ENCODE measurements around the gene ZNF189.

ZNF189 gene

GRCh38 chr9:101398068-101398929 lies at the start of gene ZNF189, which contains the start of gene MRPL50:
Gene ZNF189 (plus strand): TSS chr9:101398851. CDS start chr9:101399157, 306 bp downstream.
Gene MRPL50 (minus strand): TSS chr9:101398618. CDS start chr9:101398592, 26 bp downstream.
- Mint-ChIP-seq H3K9me3 (ENCODE audit: low read depth) (peaks cover 6% of the 10 kb centered on the region), H3K27me3 (no peaks in the 10 kb centered on the region), H3K36me3 (peaks cover 48% of the 10 kb centered on the region), H3K27ac (peak within 1 kb of the TSS; percentile 99), H3K4me1 (ENCODE audit: low read depth) (peaks cover 71% of the 10 kb centered on the region), H3K4me3 (peak within 1 kb of the TSS; percentile 98)

- H3K27ac Mint-ChIP-seq = no peak overlapping the region
- H3K9me3 Mint-ChIP-seq (ENCODE audit: low read depth) = no peaks in the 10 kb centered on the region
- H3K36me3 Mint-ChIP-seq = no peaks in the 10 kb centered on the region
- no peaks in the 10 kb centered on the region for H3K4me1 Mint-ChIP-seq (ENCODE audit: low read depth)
- no peak overlapping the region for H3K4me3 Mint-ChIP-seq
- peaks cover 6% of the 10 kb centered on the region for H3K27me3 Mint-ChIP-seq
Measured at GRCh38 chr9:101350285-101350684, 48.4 kb upstream of the ZNF189 start.

DNA sequence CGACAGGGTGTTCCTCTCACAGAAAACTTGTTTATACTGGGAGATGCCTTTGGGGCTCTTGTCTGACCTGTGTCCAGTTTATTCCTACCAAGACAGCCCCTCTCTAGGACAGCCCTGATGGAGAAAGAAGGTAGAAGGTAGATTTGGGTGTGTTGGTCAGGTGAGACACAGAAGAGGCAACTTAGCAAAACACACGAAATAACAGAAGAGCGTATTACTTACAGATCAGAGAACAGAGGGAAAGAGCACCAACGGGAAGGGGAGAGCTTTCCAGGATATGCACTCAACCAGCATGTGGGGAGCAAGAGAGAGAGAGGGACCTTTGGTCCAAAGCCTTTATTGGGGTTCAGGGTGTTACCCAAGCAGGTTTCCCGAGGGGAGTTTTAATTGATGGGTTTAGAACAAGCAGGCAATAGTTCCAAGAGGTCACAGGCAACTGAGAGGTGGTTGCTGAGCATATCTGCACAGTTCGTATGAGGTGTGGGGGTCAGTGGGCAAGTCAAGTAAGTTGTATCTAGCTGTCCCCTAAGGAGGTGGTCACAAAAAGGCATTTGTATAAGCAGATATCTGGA lies 45.7 kb upstream of the ZNF189 start:
- Mint-ChIP-seq H3K4me1 (ENCODE audit: low read depth) (no peaks in the 10 kb centered on the region), H3K27me3 (peaks cover 4% of the 10 kb centered on the region), H3K36me3 (no peaks in the 10 kb centered on the region), H3K4me3 (no peak overlapping the region), H3K27ac (no peak overlapping the region), H3K9me3 (ENCODE audit: low read depth) (no peaks in the 10 kb centered on the region)

GRCh38 chr9:101353683-101354082 lies 45.0 kb upstream of the ZNF189 start:
- Mint-ChIP-seq H3K9me3 (ENCODE audit: low read depth) (no peaks in the 10 kb centered on the region), H3K4me1 (ENCODE audit: low read depth) (no peaks in the 10 kb centered on the region), H3K4me3 (no peak overlapping the region), H3K36me3 (no peaks in the 10 kb centered on the region), H3K27ac (no peak overlapping the region), H3K27me3 (peaks cover 4% of the 10 kb centered on the region)

GRCh38 chr9:101354143-101354764 lies 44.4 kb upstream of the ZNF189 start:
- Mint-ChIP-seq H3K4me1 (ENCODE audit: low read depth) (no peaks in the 10 kb centered on the region), H3K27me3 (peaks cover 3% of the 10 kb centered on the region), H3K36me3 (no peaks in the 10 kb centered on the region), H3K9me3 (ENCODE audit: low read depth) (no peaks in the 10 kb centered on the region), H3K4me3 (no peak overlapping the region), H3K27ac (no peak overlapping the region)

- H3K4me1 Mint-ChIP-seq (ENCODE audit: low read depth) = no peaks in the 10 kb centered on the region
- H3K9me3 Mint-ChIP-seq (ENCODE audit: low read depth) = no peaks in the 10 kb centered on the region
- no peaks in the 10 kb centered on the region for H3K36me3 Mint-ChIP-seq
- H3K27ac Mint-ChIP-seq = no peak overlapping the region
- H3K4me3 Mint-ChIP-seq = no peak overlapping the region
- peaks cover 2% of the 10 kb centered on the region for H3K27me3 Mint-ChIP-seq
Measured at GRCh38 chr9:101354765-101355708, 43.6 kb upstream of the ZNF189 start.

GRCh38 chr9:101356619-101357018 lies 42.0 kb upstream of the ZNF189 start:
- Mint-ChIP-seq H3K4me3 (no peak overlapping the region), H3K27me3 (peaks cover 2% of the 10 kb centered on the region), H3K9me3 (ENCODE audit: low read depth) (no peaks in the 10 kb centered on the region), H3K4me1 (ENCODE audit: low read depth) (no peaks in the 10 kb centered on the region), H3K27ac (no peak overlapping the region), H3K36me3 (no peaks in the 10 kb centered on the region)

GRCh38 chr9:101359679-101360078 lies 39.0 kb upstream of the ZNF189 start:
- Mint-ChIP-seq H3K4me1 (ENCODE audit: low read depth) (no peaks in the 10 kb centered on the region), H3K36me3 (no peaks in the 10 kb centered on the region), H3K9me3 (ENCODE audit: low read depth) (no peaks in the 10 kb centered on the region)

GRCh38 chr9:101360647-101361046 lies 38.0 kb upstream of the ZNF189 start:
- no peaks in the 10 kb centered on the region for H3K9me3 Mint-ChIP-seq (ENCODE audit: low read depth)
- no peaks in the 10 kb centered on the region for H3K36me3 Mint-ChIP-seq

More at GRCh38 chr9:101359679-101360078, 39.0 kb upstream of the ZNF189 start:
- H3K4me3 Mint-ChIP-seq = no peak overlapping the region
- H3K27me3 Mint-ChIP-seq = peaks cover 2% of the 10 kb centered on the region
- no peak overlapping the region for H3K27ac Mint-ChIP-seq

GRCh38 chr9:101362450-101362849 lies 36.2 kb upstream of the ZNF189 start:
- no peak overlapping the region for H3K4me3 Mint-ChIP-seq
- no peaks in the 10 kb centered on the region for H3K4me1 Mint-ChIP-seq (ENCODE audit: low read depth)
- no peaks in the 10 kb centered on the region for H3K9me3 Mint-ChIP-seq (ENCODE audit: low read depth)
- peaks cover 6% of the 10 kb centered on the region for H3K27me3 Mint-ChIP-seq
- no peaks in the 10 kb centered on the region for H3K36me3 Mint-ChIP-seq
- H3K27ac Mint-ChIP-seq = no peak overlapping the region

More at GRCh38 chr9:101360647-101361046, 38.0 kb upstream of the ZNF189 start:
- Mint-ChIP-seq H3K27me3 (peaks cover 3% of the 10 kb centered on the region), H3K27ac (no peak overlapping the region), H3K4me3 (no peak overlapping the region), H3K4me1 (ENCODE audit: low read depth) (no peaks in the 10 kb centered on the region)

GRCh38 chr9:101365181-101365580 lies 33.5 kb upstream of the ZNF189 start:
- H3K27ac Mint-ChIP-seq = no peak overlapping the region
- no peaks in the 10 kb centered on the region for H3K9me3 Mint-ChIP-seq (ENCODE audit: low read depth)
- H3K4me1 Mint-ChIP-seq (ENCODE audit: low read depth) = no peaks in the 10 kb centered on the region
- no peak overlapping the region for H3K4me3 Mint-ChIP-seq
- H3K27me3 Mint-ChIP-seq = peaks cover 6% of the 10 kb centered on the region
- no peaks in the 10 kb centered on the region for H3K36me3 Mint-ChIP-seq

GRCh38 chr9:101366038-101366756 lies 32.5 kb upstream of the ZNF189 start:
- no peaks in the 10 kb centered on the region for H3K4me1 Mint-ChIP-seq (ENCODE audit: low read depth)
- peaks cover 2% of the 10 kb centered on the region for H3K36me3 Mint-ChIP-seq
- peaks cover 10% of the 10 kb centered on the region for H3K27me3 Mint-ChIP-seq

GRCh38 chr9:101367323-101367722 lies 31.3 kb upstream of the ZNF189 start:
- H3K9me3 Mint-ChIP-seq (ENCODE audit: low read depth) = no peaks in the 10 kb centered on the region
- H3K36me3 Mint-ChIP-seq = peaks cover 2% of the 10 kb centered on the region
- H3K27ac Mint-ChIP-seq = no peak overlapping the region
- H3K4me3 Mint-ChIP-seq = no peak overlapping the region
- no peaks in the 10 kb centered on the region for H3K4me1 Mint-ChIP-seq (ENCODE audit: low read depth)
- peaks cover 14% of the 10 kb centered on the region for H3K27me3 Mint-ChIP-seq

More at GRCh38 chr9:101366038-101366756, 32.5 kb upstream of the ZNF189 start:
- H3K27ac Mint-ChIP-seq = no peak overlapping the region
- no peaks in the 10 kb centered on the region for H3K9me3 Mint-ChIP-seq (ENCODE audit: low read depth)
- H3K4me3 Mint-ChIP-seq = no peak overlapping the region

- H3K27me3 Mint-ChIP-seq = peaks cover 12% of the 10 kb centered on the region
- peaks cover 2% of the 10 kb centered on the region for H3K36me3 Mint-ChIP-seq
- no peaks in the 10 kb centered on the region for H3K4me1 Mint-ChIP-seq (ENCODE audit: low read depth)
- H3K9me3 Mint-ChIP-seq (ENCODE audit: low read depth) = no peaks in the 10 kb centered on the region
- no peak overlapping the region for H3K4me3 Mint-ChIP-seq
- H3K27ac Mint-ChIP-seq = no peak overlapping the region
Measured at GRCh38 chr9:101369286-101369685, 29.4 kb upstream of the ZNF189 start.
